Endothelial cell of umbilical vein (primary cell): ENCODE data around the gene BLOC1S4. TPM values are rescaled to one million over a fixed set of nuclear protein-coding genes. Genes with fewer than 3 reads are reported as not detected.

Experiments
- BruUV-seq: library from RNA; stranded (reverse); fragments of 400-500 nt; replicated peaks from 2 replicates; lab custom pipeline; 2021; lab: Mats Ljungman, UMichigan
- CTCF ChIA-PET: fragments of 300-600, 350-600 bp; sonication (Branson Sonifier 250); formaldehyde crosslinking; loops from one replicate; lab custom pipeline; 2021; ENCODE audit warnings: antibody characterized with exemption, inconsistent platforms; lab: Charles Lee
- POLR2A ChIA-PET: fragments of 300-600, 350-600 bp; sonication (Branson Sonifier 250); formaldehyde crosslinking; loops from one replicate; lab custom pipeline; 2021; ENCODE audit warnings: antibody characterized with exemption, inconsistent platforms; lab: Charles Lee
- DNase-seq: peaks from one replicate; pipeline ENCODE4 v3.0.0-alpha.2; 2011; ENCODE audit warnings: low read depth, low spot score
- FAIRE-seq: peaks from 2 replicates; lab custom pipeline; 2011; peaks lifted over from hg19 to GRCh38; lab: Jason Lieb, UNC
- H2AFZ ChIP-seq: 2 replicates; pipeline ENCODE4 v1.6.0; 2012; ENCODE audit warnings: low read depth, low read length, control low read depth, inconsistent platforms
- H3K27ac ChIP-seq: 2 replicates; pipeline ENCODE4 v1.5.1; 2011; ENCODE audit warnings: low read depth, mild to moderate bottlenecking, control low read depth, low read length, moderate library complexity; ENCODE audit not compliant: insufficient read depth
- H3K27me3 ChIP-seq, 2 experiments: 2 replicates each; pipeline versions ENCODE4 v1.6.0 to v1.6.1; 2011; ENCODE audit warnings: low read length in 2 of 2, mixed read lengths in 1 of 2; ENCODE audit not compliant: control insufficient read depth in 2 of 2, insufficient read depth in 2 of 2
- H3K36me3 ChIP-seq, 2 experiments: 2 replicates in 1 of 2; 3 replicates in 1 of 2; pipeline ENCODE4 v1.5.1; 2011; ENCODE audit warnings: low read length in 2 of 2, mild to moderate bottlenecking in 1 of 2, moderate library complexity in 1 of 2; ENCODE audit not compliant: control insufficient read depth in 2 of 2, insufficient read depth in 2 of 2; ENCODE audit errors: extremely low read depth in 1 of 2
- H3K4me1 ChIP-seq: 3 replicates; pipeline ENCODE4 v1.5.1; 2011; ENCODE audit warnings: mild to moderate bottlenecking, low read length; ENCODE audit not compliant: control insufficient read depth, insufficient read depth; ENCODE audit errors: extremely low read depth
- H3K4me2 ChIP-seq: 2 replicates; pipeline ENCODE4 v1.6.1; 2011; ENCODE audit warnings: low read length, control low read depth, mixed read lengths; ENCODE audit not compliant: insufficient read depth
- H3K4me3 ChIP-seq, 3 experiments: fragments of 200-600 bp in 1 of 3; sonication (generic), shearing (Covaris generic) in 1 of 3; replicated peaks in 1 of 3; 2 replicates each; pipeline ENCODE4 v1.5.1; 2011 to 2016; ENCODE audit warnings: control low read depth in 3 of 3, low read length in 3 of 3, mild to moderate bottlenecking in 2 of 3, inconsistent platforms in 1 of 3, low read depth in 1 of 3, moderate library complexity in 1 of 3; ENCODE audit not compliant: insufficient read depth in 1 of 3
- H3K79me2 ChIP-seq: 2 replicates; pipeline ENCODE4 v1.6.0; 2012; ENCODE audit warnings: low read length, inconsistent platforms; ENCODE audit not compliant: control insufficient read depth, insufficient read depth
- H3K9ac ChIP-seq: replicated peaks from 2 replicates; pipeline ENCODE3; 2011; ENCODE audit warnings: low read length, control low read depth; ENCODE audit not compliant: insufficient read depth; ENCODE audit errors: extremely low read depth
- H3K9me1 ChIP-seq: replicated peaks from 3 replicates; pipeline ENCODE4 v1.6.0; 2011; ENCODE audit warnings: mild to moderate bottlenecking, low read length; ENCODE audit not compliant: control insufficient read depth, insufficient read depth; ENCODE audit errors: extremely low read depth
- H3K9me3 ChIP-seq: replicated peaks from 2 replicates; pipeline ENCODE4 v1.5.1; 2012; ENCODE audit warnings: low read length, inconsistent platforms; ENCODE audit not compliant: control insufficient read depth, insufficient read depth
- H4K20me1 ChIP-seq: replicated peaks from 2 replicates; pipeline ENCODE3; 2011; ENCODE audit warnings: mild to moderate bottlenecking, low read length; ENCODE audit not compliant: control insufficient read depth, insufficient read depth; ENCODE audit errors: extremely low read depth
- EZH2 ChIP-seq: IDR thresholded peaks from 2 replicates; pipeline ENCODE4 v1.6.1; 2012; ENCODE audit warnings: borderline replicate concordance, low read depth, mild to moderate bottlenecking, moderate library complexity, low read length, inconsistent platforms; ENCODE audit not compliant: severe bottlenecking
- FOS ChIP-seq: IDR thresholded peaks from 2 replicates; pipeline ENCODE4 v1.6.1; 2011; ENCODE audit warnings: mild to moderate bottlenecking, low read length, moderate library complexity, borderline replicate concordance; ENCODE audit not compliant: insufficient read depth
- GATA2 ChIP-seq: IDR thresholded peaks from 2 replicates; pipeline ENCODE4 v1.7.0; 2011; ENCODE audit warnings: low read depth, mild to moderate bottlenecking, moderate library complexity, mixed read lengths, low read length; ENCODE audit not compliant: insufficient read length, insufficient read depth
- JUN ChIP-seq: IDR thresholded peaks from 2 replicates; pipeline ENCODE4 v1.6.1; 2011; ENCODE audit warnings: borderline replicate concordance, low read depth; ENCODE audit not compliant: insufficient read length, insufficient read depth
- MYC ChIP-seq: IDR thresholded peaks from one replicate; pipeline ENCODE4 v1.6.1; 2011; ENCODE audit warnings: mild to moderate bottlenecking, low read depth, low read length
- POLR2A ChIP-seq: IDR thresholded peaks from 2 replicates; pipeline ENCODE4 v1.6.1; 2012; ENCODE audit warnings: low read depth, mild to moderate bottlenecking, control low read depth, low read length
- dilution Hi-C: fragments of 300-500 bp; cut with MboI; formaldehyde crosslinking; loops from one replicate; pipeline ENCODE4 v1.15.0; 2019; ENCODE audit warnings: low sequenced_read_pairs; ENCODE audit not compliant: extremely low pct_ligation_motif_present
- intact Hi-C: fragments of 100-400 bp; cut with micrococcal nuclease; formaldehyde crosslinking; loops from one replicate; pipeline ENCODE4 v1.10.0; 2022
- polyA plus RNA-seq, 4 experiments: library from polyadenylated mRNA; depleted of rRNA in 3 of 4; stranded (reverse) in 3 of 4; unstranded in 1 of 4; fragments of >200 nt; gene quantifications; 2 replicates each; pipeline versions ENCODE4 v1.2.1 to v1.2.3, GENCODE V29; 2011 to 2012; ENCODE audit warnings: missing spikeins in 1 of 4
- total RNA-seq: library from RNA; stranded (reverse); gene quantifications from 2 replicates; pipeline ENCODE4 v1.2.3, GENCODE V29; 2021
- TF ChIP-seq, protein P1 (sequence below): IDR thresholded peaks from 2 replicates; pipeline ENCODE4 v1.6.1; 2011; ENCODE audit not compliant: insufficient read depth, insufficient read length

BLOC1S4 gene
- total and polyA plus RNA-seq, 2 donors (not counting 3 experiments of a cell fraction or from before 2014, with no cell fraction given): 12.7 to 16.9 TPM

DNA sequence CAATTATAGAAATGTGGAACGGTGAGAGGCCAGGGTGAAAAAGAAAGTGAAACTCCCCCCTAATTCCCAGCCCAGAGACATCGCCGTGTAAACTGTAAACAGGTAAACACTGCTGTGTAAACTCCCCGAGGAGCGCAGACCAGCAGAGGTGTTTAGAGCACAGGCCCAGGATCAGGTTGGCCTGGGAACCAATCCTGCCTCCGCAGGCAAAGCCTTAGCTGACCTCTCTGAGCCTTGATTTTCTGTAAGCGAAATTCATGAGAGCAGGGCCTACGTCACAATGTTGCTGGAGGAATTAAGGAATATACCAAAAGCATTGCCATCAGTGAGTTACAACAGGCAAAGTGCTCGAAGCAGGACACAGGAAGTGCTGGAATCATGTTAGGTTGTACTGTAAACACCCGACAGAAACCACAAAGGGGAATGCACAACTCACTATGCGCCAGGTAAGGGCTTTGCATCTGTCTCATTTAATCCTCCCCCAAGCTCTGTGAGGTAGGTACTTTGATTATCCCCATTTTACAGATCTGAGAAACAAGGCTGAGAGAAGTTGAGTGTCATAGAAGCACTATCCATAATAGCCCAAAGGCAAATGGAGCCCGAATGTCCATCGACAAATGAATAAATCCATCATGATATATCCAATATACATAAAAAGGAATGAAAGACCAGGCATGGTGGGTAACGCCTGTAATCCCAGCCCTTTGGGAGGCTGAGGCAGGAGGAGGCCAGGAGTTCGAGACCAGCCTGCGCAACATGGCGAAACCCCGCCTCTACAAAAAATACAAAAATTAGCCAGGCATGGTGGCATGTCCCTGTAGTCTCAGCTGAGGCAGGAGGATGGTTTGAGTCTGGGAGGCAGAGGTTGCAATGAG is 35.9 kb downstream of the BLOC1S4 start:
- CTCF ChIA-PET: interaction anchor here (1.5 kb wide), 1 partner anchor 122 kb away, joined by 4 read pairs; no protein-coding TSS in a partner anchor
- FAIRE-seq (no peak), DNase-seq (no peak)
- H3K27me3 ChIP-seq: no peaks in the 10 kb centered on the region
- H4K20me1 ChIP-seq: no peaks in the 10 kb centered on the region
- intact Hi-C loops (no loop called here), dilution Hi-C loops (no loop called here)
- no peak overlapping the region for H3K4me3 ChIP-seq
- POLR2A ChIA-PET: no interaction called here
- BruUV-seq: no TSS peak
- H3K36me3 ChIP-seq: no peaks in the 10 kb centered on the region
- no peaks in the 10 kb centered on the region for H3K9me1 ChIP-seq
- no peak overlapping the region for H2AFZ ChIP-seq
- H3K27ac ChIP-seq: no peak overlapping the region
- no peaks in the 10 kb centered on the region for H3K79me2 ChIP-seq
- no peak overlapping the region for H3K9ac ChIP-seq
- TF ChIP-seq JUN: no peak
- no peak for TF ChIP-seq FOS
- TF ChIP-seq POLR2A: no peak
- no peak for TF ChIP-seq GATA2
- TF ChIP-seq, protein P1, sequence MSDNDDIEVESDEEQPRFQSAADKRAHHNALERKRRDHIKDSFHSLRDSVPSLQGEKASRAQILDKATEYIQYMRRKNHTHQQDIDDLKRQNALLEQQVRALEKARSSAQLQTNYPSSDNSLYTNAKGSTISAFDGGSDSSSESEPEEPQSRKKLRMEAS: no peak
- TF ChIP-seq EZH2: no peak
- no peak for TF ChIP-seq MYC
- H3K4me1 ChIP-seq: peaks cover 6% of the 10 kb centered on the region
- no peaks in the 10 kb centered on the region for H3K9me3 ChIP-seq
- H3K4me2 ChIP-seq: no peak overlapping the region
